Neuronal stem cell (in vitro differentiated cells): ENCODE measurements around the gene TAB3.

Experiments
- DNase-seq: peaks from one replicate; pipeline ENCODE4 v3.0.0-alpha.2; 2013; ENCODE audit warnings: low spot score
- H2AFZ ChIP-seq: one replicate; pipeline ENCODE4 v1.6.1; 2013; ENCODE audit warnings: mild to moderate bottlenecking, low read length, inconsistent platforms
- H2AK5ac ChIP-seq: 2 replicates; pipeline ENCODE4 v1.6.1; 2013; ENCODE audit warnings: low read depth, mild to moderate bottlenecking, inconsistent platforms, low read length, moderate library complexity, mixed read lengths
- H2BK120ac ChIP-seq: 2 replicates; pipeline ENCODE4 v1.6.1; 2013; ENCODE audit warnings: low read depth, mild to moderate bottlenecking, inconsistent platforms, low read length, moderate library complexity, mixed read lengths
- H2BK12ac ChIP-seq: one replicate; pipeline ENCODE4 v1.6.1; 2013; ENCODE audit warnings: low read length, inconsistent platforms
- H2BK15ac ChIP-seq: 2 replicates; pipeline ENCODE4 v1.6.1; 2013; ENCODE audit warnings: mild to moderate bottlenecking, low read length, inconsistent platforms, mixed read lengths
- H2BK5ac ChIP-seq: one replicate; pipeline ENCODE4 v1.6.1; 2013; ENCODE audit warnings: inconsistent platforms, mild to moderate bottlenecking, low read length, moderate library complexity
- H3K14ac ChIP-seq: one replicate; pipeline ENCODE4 v1.6.1; 2013; ENCODE audit warnings: low read length, inconsistent platforms
- H3K18ac ChIP-seq: 2 replicates; pipeline ENCODE4 v1.6.1; 2013; ENCODE audit warnings: low read length, inconsistent platforms
- H3K23ac ChIP-seq: 2 replicates; pipeline ENCODE4 v1.6.1; 2013; ENCODE audit warnings: low read depth, mild to moderate bottlenecking, mixed read lengths, low read length, inconsistent platforms; ENCODE audit not compliant: poor library complexity
- H3K27ac ChIP-seq: replicated peaks from 3 replicates; pipeline ENCODE4 v1.5.1; 2013; ENCODE audit warnings: low read length, inconsistent platforms
- H3K27me3 ChIP-seq, 3 experiments: 2 replicates each; pipeline ENCODE4 v1.6.1; 2013; ENCODE audit warnings: low read length in 3 of 3, mild to moderate bottlenecking in 2 of 3, inconsistent platforms in 1 of 3, low read depth in 1 of 3, mixed read lengths in 1 of 3, moderate library complexity in 1 of 3; ENCODE audit not compliant: control insufficient read depth in 3 of 3, insufficient read depth in 3 of 3
- H3K36me3 ChIP-seq, 2 donors: replicated peaks in 1 of 2; 2 replicates each; pipeline ENCODE4 v1.6.1; 2013; ENCODE audit warnings: low read length in 2 of 2; ENCODE audit not compliant: control insufficient read depth in 2 of 2, insufficient read depth in 2 of 2
- H3K4ac ChIP-seq: 2 replicates; pipeline ENCODE4 v1.6.1; 2013; ENCODE audit warnings: inconsistent platforms, mild to moderate bottlenecking, low read length, moderate library complexity
- H3K4me1 ChIP-seq, 2 donors: 1 replicate in 1 of 2; 2 replicates in 1 of 2; pipeline ENCODE4 v1.6.1; 2013; ENCODE audit warnings: low read length in 2 of 2, low read depth in 1 of 2; ENCODE audit not compliant: control insufficient read depth in 2 of 2, insufficient read depth in 1 of 2
- H3K4me2 ChIP-seq: one replicate; pipeline ENCODE4 v1.6.1; 2013; ENCODE audit warnings: mild to moderate bottlenecking, low read length, inconsistent platforms; ENCODE audit not compliant: insufficient read depth, poor library complexity, severe bottlenecking
- H3K4me3 ChIP-seq, 2 donors: 2 replicates each; pipeline ENCODE4 v1.5.1; 2013; ENCODE audit warnings: low read length in 2 of 2, mild to moderate bottlenecking in 2 of 2, inconsistent platforms in 1 of 2, moderate library complexity in 1 of 2
- H3K79me1 ChIP-seq: one replicate; pipeline ENCODE4 v1.6.1; 2013; ENCODE audit warnings: low read depth, mild to moderate bottlenecking, inconsistent platforms, low read length, moderate library complexity
- H3K9ac ChIP-seq: one replicate; pipeline ENCODE4 v1.6.1; 2013; ENCODE audit warnings: mild to moderate bottlenecking, low read depth, low read length, inconsistent platforms; ENCODE audit not compliant: poor library complexity
- H3K9me3 ChIP-seq, 2 donors: replicated peaks in 1 of 2; 2 replicates each; pipeline versions ENCODE3 to v1.6.1; 2013; ENCODE audit warnings: low read length in 2 of 2, mild to moderate bottlenecking in 2 of 2, inconsistent platforms in 1 of 2, low read depth in 1 of 2, mixed read lengths in 1 of 2, moderate library complexity in 1 of 2; ENCODE audit not compliant: control insufficient read depth in 2 of 2, insufficient read depth in 1 of 2
- H4K8ac ChIP-seq: one replicate; pipeline ENCODE4 v1.6.1; 2013; ENCODE audit warnings: low read depth, mild to moderate bottlenecking, inconsistent platforms, low read length, moderate library complexity
- H4K91ac ChIP-seq: one replicate; pipeline ENCODE4 v1.6.1; 2013; ENCODE audit warnings: low read length, low read depth, mild to moderate bottlenecking, inconsistent platforms; ENCODE audit not compliant: poor library complexity
- WGBS, 2 donors: extraction: QIAGEN DNeasy Blood & Tissue Kit; methylation state at CpG; one replicate each; pipeline ENCODE4 v1.1.7; 2013; ENCODE audit warnings: missing lambda C conversion rate in 2 of 2, mixed read lengths in 1 of 2; ENCODE audit not compliant: insufficient read length in 2 of 2, insufficient replicate concordance in 1 of 2; ENCODE audit errors: extremely low coverage in 2 of 2; 5-methylcytosine and 5-hydroxymethylcytosine counted together

Gene TAB3

DNA sequence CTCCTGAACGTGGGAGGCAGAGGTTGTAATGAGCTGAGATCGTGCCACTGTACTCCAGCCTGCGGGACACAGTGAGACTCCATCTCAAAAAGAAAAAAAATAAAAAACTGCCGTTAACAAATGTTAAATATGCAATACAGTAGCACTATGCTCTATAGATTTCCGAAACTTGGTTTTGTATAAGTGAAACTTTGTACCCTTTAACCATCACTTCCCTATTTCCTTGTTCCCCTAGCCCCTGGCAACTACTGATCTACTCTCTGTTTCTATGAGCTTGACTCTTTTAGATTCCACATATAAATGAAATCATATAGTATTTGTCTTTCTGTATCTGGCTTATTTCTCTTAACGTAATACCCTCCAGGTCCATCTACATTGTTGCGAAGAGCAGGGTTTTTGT is 74.1 kb downstream of the TAB3 start:
- H3K4me1 ChIP-seq = no peaks in the 10 kb centered on the region

DNA sequence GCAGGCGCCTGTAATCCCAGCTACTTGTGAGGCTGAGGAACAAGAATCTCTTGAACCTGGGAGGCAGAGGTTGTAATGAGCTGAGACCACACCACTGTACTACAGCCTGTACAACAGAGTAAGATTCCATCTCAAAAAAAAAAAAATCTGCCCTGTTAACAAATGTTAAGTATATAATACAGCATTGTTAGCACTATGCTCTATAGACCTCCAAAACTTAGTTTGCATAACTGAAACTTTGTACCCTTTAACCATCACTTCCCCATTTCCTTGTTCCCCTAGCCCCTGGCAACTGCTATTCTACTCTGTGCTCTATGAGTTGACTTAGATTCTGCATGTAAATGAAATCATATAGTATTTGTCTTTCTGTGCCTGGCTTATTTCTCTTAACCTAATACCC is 76.7 kb downstream of the TAB3 start:
- Histone ChIP-seq H2BK15ac (no peak overlapping the region), H4K8ac (no peak overlapping the region), H3K9ac (no peak overlapping the region), H4K91ac (no peak overlapping the region), H3K4me3 (no peak overlapping the region), H3K4me1 (no peaks in the 10 kb centered on the region), H3K14ac (no peak overlapping the region), H3K36me3 (no peaks in the 10 kb centered on the region), H2AK5ac (no peak overlapping the region), H3K23ac (no peak overlapping the region), H3K4me2 (no peak overlapping the region), H2BK5ac (no peak overlapping the region), H3K9me3 (no peaks in the 10 kb centered on the region), H3K27ac (no peak overlapping the region), H2BK120ac (no peak overlapping the region), H3K18ac (no peak overlapping the region), H2BK12ac (no peak overlapping the region), H3K79me1 (no peaks in the 10 kb centered on the region), H3K27me3 (no peaks in the 10 kb centered on the region), H3K4ac (no peak overlapping the region), H2AFZ (no peak overlapping the region)
- DNase-seq = no peak
- WGBS, 2 donors = no CpG with 5 or more reads among the region's 1 CpG

More for the DNA sequence above, 74.1 kb downstream of the TAB3 start:
- Histone ChIP-seq H4K8ac (no peak overlapping the region), H2BK12ac (no peak overlapping the region), H3K14ac (no peak overlapping the region), H2AK5ac (no peak overlapping the region), H3K4me2 (no peak overlapping the region), H3K36me3 (no peaks in the 10 kb centered on the region), H3K79me1 (no peaks in the 10 kb centered on the region), H3K18ac (no peak overlapping the region), H3K9ac (no peak overlapping the region), H3K4me3 (no peak overlapping the region), H2BK120ac (no peak overlapping the region), H3K4ac (no peak overlapping the region), H4K91ac (no peak overlapping the region), H2AFZ (no peak overlapping the region), H2BK15ac (no peak overlapping the region), H2BK5ac (no peak overlapping the region), H3K27me3 (no peaks in the 10 kb centered on the region), H3K9me3 (no peaks in the 10 kb centered on the region), H3K27ac (no peak overlapping the region), H3K23ac (no peak overlapping the region)
- DNase-seq = no peak
- no CpG with 5 or more reads among the region's 7 CpGs for WGBS, 2 donors

DNA sequence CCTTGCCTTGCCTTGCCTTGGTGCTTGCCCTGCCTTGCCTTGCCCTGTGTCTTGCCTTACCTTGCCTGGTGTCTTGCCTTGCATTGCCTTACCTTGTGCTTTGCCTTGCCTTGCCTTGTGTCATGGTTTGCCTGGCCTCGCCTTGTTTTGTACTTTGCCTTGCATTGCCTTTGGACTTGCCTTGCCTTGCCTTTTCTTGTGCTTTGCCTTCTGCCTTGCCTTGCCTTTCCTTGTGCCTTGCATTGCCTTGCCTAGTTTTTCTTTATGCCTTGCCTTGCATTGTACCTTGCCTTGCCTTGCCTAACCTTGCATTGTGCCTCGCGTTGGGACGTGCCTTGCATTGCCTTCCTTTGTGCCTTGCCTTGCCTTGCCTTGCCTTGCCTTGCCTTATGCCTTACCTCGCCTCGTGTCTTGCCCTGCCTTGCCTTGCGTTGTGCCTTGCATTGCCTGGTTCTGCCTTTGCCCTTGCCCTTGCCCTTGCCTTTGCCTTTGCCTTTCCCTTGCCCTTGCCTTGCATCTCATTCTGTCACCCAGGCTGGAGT is 82.8 kb downstream of the TAB3 start:
- peak overlapping the region; percentile 82 for H3K14ac ChIP-seq
- DNase-seq = no peak

DNA sequence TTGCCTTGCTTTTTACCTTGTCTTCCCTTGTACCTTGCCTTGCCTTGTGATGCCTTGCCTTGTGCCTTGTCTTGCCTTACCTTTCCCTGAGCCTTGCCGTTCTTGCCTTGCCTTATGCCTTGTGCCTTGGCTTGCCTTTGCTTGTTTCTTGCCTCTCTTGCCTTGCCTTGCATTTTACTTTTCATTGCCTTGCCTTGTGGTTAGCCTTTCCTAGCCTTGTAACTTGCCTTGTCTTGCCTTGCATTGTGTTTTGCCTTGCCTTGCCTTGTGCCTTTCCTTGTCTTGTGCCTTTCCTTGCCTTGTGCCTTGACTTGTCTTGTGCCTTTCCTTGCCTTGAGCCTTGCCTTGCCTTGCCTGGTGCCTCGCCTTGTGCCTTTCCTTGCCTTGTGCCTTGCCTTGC is 84.6 kb downstream of the TAB3 start:
- Histone ChIP-seq H3K4me3 (peak overlapping the region in 1 of 2 donors; percentile 49), H3K9ac (no peak overlapping the region), H4K91ac (no peak overlapping the region), H3K79me1 (peaks cover 2% of the 10 kb centered on the region), H3K18ac (no peak overlapping the region), H2BK12ac (peak overlapping the region; percentile 90), H4K8ac (no peak overlapping the region), H2AK5ac (peak overlapping the region; percentile 52), H2BK15ac (no peak overlapping the region), H3K27ac (no peak overlapping the region), H2AFZ (no peak overlapping the region), H2BK120ac (no peak overlapping the region), H3K23ac (no peak overlapping the region), H2BK5ac (no peak overlapping the region), H3K4ac (no peak overlapping the region), H3K36me3 (no peaks in the 10 kb centered on the region), H3K4me2 (no peak overlapping the region), H3K27me3 (no peaks in the 10 kb centered on the region), H3K9me3 (peaks cover 0 to 11% of the 10 kb centered on the region in 2 donors), H3K14ac (no peak overlapping the region), H3K4me1 (no peaks in the 10 kb centered on the region)
- DNase-seq = no peak
- no CpG with 5 or more reads among the region's 2 CpGs for WGBS, 2 donors

More for the DNA sequence above, 82.8 kb downstream of the TAB3 start:
- H3K79me1 ChIP-seq = no peaks in the 10 kb centered on the region
- H2BK5ac ChIP-seq = no peak overlapping the region
- no peak overlapping the region for H4K91ac ChIP-seq
- no peak overlapping the region for H3K4me2 ChIP-seq
- H2AFZ ChIP-seq = no peak overlapping the region
- peak overlapping the region in 1 of 2 donors; percentile 22 for H3K4me3 ChIP-seq
- H2BK12ac ChIP-seq = no peak overlapping the region
- no peaks in the 10 kb centered on the region for H3K36me3 ChIP-seq
- H3K23ac ChIP-seq = peak overlapping the region; percentile 34
- no peak overlapping the region for H3K27ac ChIP-seq
- no peak overlapping the region for H3K18ac ChIP-seq
- H2BK120ac ChIP-seq = no peak overlapping the region
- no peak overlapping the region for H4K8ac ChIP-seq
- H3K4me1 ChIP-seq = no peaks in the 10 kb centered on the region
- H3K9me3 ChIP-seq = peaks cover 0 to 4% of the 10 kb centered on the region in 2 donors
- no peak overlapping the region for H3K9ac ChIP-seq
- WGBS, 2 donors = no CpG with 5 or more reads among the region's 7 CpGs
- no peak overlapping the region for H2AK5ac ChIP-seq
- no peak overlapping the region for H2BK15ac ChIP-seq
- no peak overlapping the region for H3K4ac ChIP-seq
- H3K27me3 ChIP-seq = no peaks in the 10 kb centered on the region
